Loucy (cell line): ENCODE measurements around the gene ACAD10.

ENCODE experiments used
- H2AFZ ChIP-seq: fragments of 200-600 bp; sonication (generic); 2 replicates; pipeline ENCODE4 v1.6.0; 2016; ENCODE audit warnings: antibody characterized with exemption, mild to moderate bottlenecking, low read length, moderate library complexity
- H3F3A ChIP-seq: fragments of 200-600 bp; 2 replicates; pipeline ENCODE4 v1.6.0; 2016; ENCODE audit warnings: antibody characterized with exemption, low read depth, mild to moderate bottlenecking
- H3K27me3 ChIP-seq: fragments of 200-600 bp; sonication (generic); 2 replicates; pipeline ENCODE4 v1.6.1; 2014; ENCODE audit warnings: low read length, mild to moderate bottlenecking; ENCODE audit not compliant: insufficient read depth, poor library complexity, severe bottlenecking
- H3K36me3 ChIP-seq: fragments of 200-600 bp; sonication (generic); 2 replicates; pipeline ENCODE4 v1.6.1; 2016; ENCODE audit warnings: low read length; ENCODE audit not compliant: insufficient read depth
- H3K4me1 ChIP-seq: fragments of 200-600 bp; sonication (generic); 2 replicates; pipeline ENCODE4 v1.5.1; 2014; ENCODE audit warnings: low read length, mild to moderate bottlenecking; ENCODE audit not compliant: insufficient read depth, poor library complexity, severe bottlenecking
- H3K4me2 ChIP-seq: fragments of 200-600 bp; sonication (generic); 2 replicates; pipeline ENCODE4 v1.6.0; 2014; ENCODE audit warnings: antibody characterized with exemption, low read length, low read depth, mild to moderate bottlenecking; ENCODE audit not compliant: poor library complexity, severe bottlenecking
- H3K4me3 ChIP-seq: fragments of 200-600 bp; sonication (generic); 2 replicates; pipeline ENCODE4 v1.5.1; 2014; ENCODE audit warnings: low read length, mild to moderate bottlenecking, mixed read lengths; ENCODE audit not compliant: poor library complexity, severe bottlenecking
- H3K79me2 ChIP-seq: fragments of 200-600 bp; sonication (generic); 2 replicates; pipeline ENCODE4 v1.6.1; 2014; ENCODE audit warnings: low read length; ENCODE audit not compliant: insufficient read depth
- H3K9ac ChIP-seq: fragments of 200-600 bp; sonication (generic); 2 replicates; pipeline ENCODE4 v1.6.0; 2014; ENCODE audit warnings: mild to moderate bottlenecking, low read depth, low read length, moderate library complexity; ENCODE audit not compliant: poor library complexity, severe bottlenecking
- H3K9me2 ChIP-seq: fragments of 200-600 bp; sonication (generic); replicated peaks from 2 replicates; pipeline ENCODE4 v1.6.1; 2016; ENCODE audit warnings: low read depth, low read length, mixed read lengths
- H3K9me3 ChIP-seq: fragments of 200-600 bp; sonication (generic); 2 replicates; pipeline ENCODE4 v1.6.1; 2014; ENCODE audit warnings: mild to moderate bottlenecking, antibody characterized with exemption, low read length, low read depth; ENCODE audit not compliant: insufficient read depth
- H4K20me1 ChIP-seq: fragments of 200-600 bp; sonication (generic); 2 replicates; pipeline ENCODE4 v1.6.0; 2014; ENCODE audit warnings: antibody characterized with exemption, low read length, mild to moderate bottlenecking; ENCODE audit not compliant: insufficient read depth, poor library complexity, severe bottlenecking
- CTCF ChIP-seq: fragments of 200-600 bp; sonication (generic); conservative IDR thresholded peaks from 2 replicates; pipeline ENCODE4 v1.5.1; 2014; ENCODE audit warnings: mild to moderate bottlenecking, antibody characterized with exemption, low read length
- EZH2phosphoT487 ChIP-seq: fragments of 200-600 bp; IDR thresholded peaks from 2 replicates; pipeline ENCODE4 v1.6.1; 2018; ENCODE audit warnings: antibody characterized with exemption, mild to moderate bottlenecking, moderate library complexity, borderline replicate concordance

ACAD10 gene

GRCh38 chr12:111780615-111781014, 94.8 kb downstream of the ACAD10 start:
- Histone ChIP-seq H2AFZ (peak overlapping the region; percentile 77), H3K9me2 (no peaks in the 10 kb centered on the region), H3K4me2 (peak overlapping the region; percentile 45)

GRCh38 chr12:111781085-111781658, 95.3 kb downstream of the ACAD10 start:
- no peaks in the 10 kb centered on the region for H3F3A ChIP-seq
- no peaks in the 10 kb centered on the region for H3K36me3 ChIP-seq
- no peak overlapping the region for H3K4me2 ChIP-seq
- H3K79me2 ChIP-seq: no peaks in the 10 kb centered on the region
- H3K4me1 ChIP-seq: peaks cover 8% of the 10 kb centered on the region
- no peak overlapping the region for H2AFZ ChIP-seq
- H4K20me1 ChIP-seq: no peaks in the 10 kb centered on the region
- no peaks in the 10 kb centered on the region for H3K27me3 ChIP-seq
- H3K4me3 ChIP-seq: no peak overlapping the region
- H3K9ac ChIP-seq: no peak overlapping the region
- H3K9me3 ChIP-seq: no peaks in the 10 kb centered on the region
- no peak for TF ChIP-seq CTCF
- no peak for TF ChIP-seq EZH2phosphoT487
- H3K9me2 ChIP-seq: no peaks in the 10 kb centered on the region

More at GRCh38 chr12:111780615-111781014, 94.8 kb downstream of the ACAD10 start:
- Histone ChIP-seq H3K36me3 (no peaks in the 10 kb centered on the region), H3K9ac (no peak overlapping the region), H3K4me1 (peaks cover 8% of the 10 kb centered on the region), H3K79me2 (no peaks in the 10 kb centered on the region), H4K20me1 (no peaks in the 10 kb centered on the region), H3K4me3 (peak overlapping the region; percentile 34), H3F3A (no peaks in the 10 kb centered on the region), H3K9me3 (no peaks in the 10 kb centered on the region), H3K27me3 (no peaks in the 10 kb centered on the region)
- TF ChIP-seq CTCF (no peak), EZH2phosphoT487 (no peak)

GRCh38 chr12:111783046-111783445, 97.2 kb downstream of the ACAD10 start:
- no peaks in the 10 kb centered on the region for H4K20me1 ChIP-seq
- no peaks in the 10 kb centered on the region for H3K9me3 ChIP-seq
- H3F3A ChIP-seq: no peaks in the 10 kb centered on the region
- TF ChIP-seq CTCF (no peak), EZH2phosphoT487 (no peak)
- H3K4me1 ChIP-seq: peaks cover 8% of the 10 kb centered on the region
- no peak overlapping the region for H2AFZ ChIP-seq
- H3K79me2 ChIP-seq: no peaks in the 10 kb centered on the region
- no peak overlapping the region for H3K9ac ChIP-seq
- no peaks in the 10 kb centered on the region for H3K36me3 ChIP-seq
- no peaks in the 10 kb centered on the region for H3K27me3 ChIP-seq
- no peaks in the 10 kb centered on the region for H3K9me2 ChIP-seq
- no peak overlapping the region for H3K4me3 ChIP-seq
- no peak overlapping the region for H3K4me2 ChIP-seq
